ENCODE results near the gene HBP1.

The HBP1 gene

DNA sequence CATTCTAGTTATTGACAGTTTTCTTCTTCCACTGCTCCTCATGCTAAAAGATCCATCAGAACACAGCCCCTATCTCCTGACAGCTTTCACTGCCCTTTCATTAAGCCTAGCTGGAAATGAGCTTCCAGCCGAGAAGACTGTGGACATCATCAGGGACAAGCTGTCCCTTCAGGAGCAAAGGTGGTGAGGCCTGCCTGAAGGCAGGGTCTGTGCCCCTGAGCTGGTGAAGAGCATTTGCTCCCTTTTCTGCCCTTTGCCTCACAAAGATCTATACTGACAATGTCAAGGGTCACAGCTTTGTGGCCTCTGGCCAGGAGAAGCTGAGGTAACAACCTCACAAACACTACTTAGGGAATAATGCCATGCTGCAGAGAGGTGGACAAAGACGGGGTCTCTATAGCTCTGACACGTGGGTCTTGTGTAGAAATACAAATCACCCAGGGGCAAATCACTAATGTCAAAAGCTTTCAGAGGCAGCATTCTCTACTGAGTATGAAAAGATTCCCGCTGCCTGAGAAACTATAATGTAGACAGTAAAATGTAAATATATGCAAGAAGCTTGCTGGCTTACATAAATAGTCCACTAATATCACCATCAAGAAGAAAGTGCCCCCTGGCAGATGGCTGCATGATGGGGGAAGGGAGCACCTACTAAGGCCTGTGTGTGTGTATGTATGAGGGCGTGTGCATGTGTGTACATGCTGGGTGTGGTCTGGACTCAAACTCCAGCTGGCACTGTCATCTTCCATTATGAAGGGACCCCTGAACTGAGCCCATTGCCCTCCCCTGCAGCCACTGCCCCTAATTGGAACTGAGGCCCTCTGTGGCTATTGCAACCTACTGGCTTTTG, 55.8 kb downstream of the HBP1 start:
- TF ChIP-seq, protein P1, sequence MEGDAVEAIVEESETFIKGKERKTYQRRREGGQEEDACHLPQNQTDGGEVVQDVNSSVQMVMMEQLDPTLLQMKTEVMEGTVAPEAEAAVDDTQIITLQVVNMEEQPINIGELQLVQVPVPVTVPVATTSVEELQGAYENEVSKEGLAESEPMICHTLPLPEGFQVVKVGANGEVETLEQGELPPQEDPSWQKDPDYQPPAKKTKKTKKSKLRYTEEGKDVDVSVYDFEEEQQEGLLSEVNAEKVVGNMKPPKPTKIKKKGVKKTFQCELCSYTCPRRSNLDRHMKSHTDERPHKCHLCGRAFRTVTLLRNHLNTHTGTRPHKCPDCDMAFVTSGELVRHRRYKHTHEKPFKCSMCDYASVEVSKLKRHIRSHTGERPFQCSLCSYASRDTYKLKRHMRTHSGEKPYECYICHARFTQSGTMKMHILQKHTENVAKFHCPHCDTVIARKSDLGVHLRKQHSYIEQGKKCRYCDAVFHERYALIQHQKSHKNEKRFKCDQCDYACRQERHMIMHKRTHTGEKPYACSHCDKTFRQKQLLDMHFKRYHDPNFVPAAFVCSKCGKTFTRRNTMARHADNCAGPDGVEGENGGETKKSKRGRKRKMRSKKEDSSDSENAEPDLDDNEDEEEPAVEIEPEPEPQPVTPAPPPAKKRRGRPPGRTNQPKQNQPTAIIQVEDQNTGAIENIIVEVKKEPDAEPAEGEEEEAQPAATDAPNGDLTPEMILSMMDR (IDR thresholded peaks at IDR 0.05) = no peak
- DNase-seq (ENCODE audit: low spot score) = no peak
- H3K4me3 ChIP-seq = no peak overlapping the region
- H3K27ac ChIP-seq = no peak overlapping the region

DNA sequence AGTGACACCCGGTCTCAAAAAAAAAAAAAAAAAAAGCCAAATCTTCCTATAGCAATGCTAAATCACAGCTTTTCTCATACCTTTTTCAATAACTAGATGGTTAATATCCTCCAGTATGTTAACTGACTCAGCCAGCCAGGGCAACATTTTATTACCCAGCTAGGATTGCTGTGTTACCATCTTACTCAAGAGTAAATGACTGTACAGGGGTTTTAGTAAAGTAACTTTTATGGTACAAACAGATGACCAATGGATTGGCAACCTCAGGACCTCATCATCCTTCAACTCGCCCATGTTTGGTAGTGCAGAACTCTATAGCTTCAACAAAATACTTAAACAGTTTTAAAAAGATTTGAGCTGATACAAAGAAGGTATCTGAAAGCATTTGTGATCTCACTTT, 59.5 kb downstream of the HBP1 start:
- DNase-seq (ENCODE audit: low spot score) = no peak

DNA sequence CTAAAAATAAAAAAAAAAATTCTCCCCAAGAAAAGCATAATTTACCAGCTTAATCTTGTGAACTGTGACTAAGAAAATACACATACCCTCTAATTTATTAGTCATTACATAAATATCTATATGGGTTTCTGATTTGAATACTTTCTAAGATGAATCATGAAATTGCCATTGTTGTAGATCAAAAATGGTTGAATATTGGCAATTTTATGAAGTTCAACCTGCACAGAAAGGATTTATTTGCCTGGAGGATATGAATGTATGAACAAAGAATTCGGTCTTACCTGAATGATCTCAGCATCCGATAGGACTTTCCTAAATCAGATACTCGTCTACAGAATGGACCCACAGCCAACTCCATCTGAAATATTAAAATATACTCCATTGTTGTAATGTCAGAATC, 61.5 kb downstream of the HBP1 start:
- H3K4me3 ChIP-seq = no peak overlapping the region
- TF ChIP-seq, protein P1 (IDR thresholded peaks at IDR 0.05) = no peak
- H3K27ac ChIP-seq = no peak overlapping the region
- DNase-seq (ENCODE audit: low spot score) = no peak

More for the DNA sequence above, 59.5 kb downstream of the HBP1 start:
- TF ChIP-seq, protein P1 (IDR thresholded peaks at IDR 0.05) = no peak
- no peak overlapping the region for H3K4me3 ChIP-seq
- H3K27ac ChIP-seq = no peak overlapping the region

DNA sequence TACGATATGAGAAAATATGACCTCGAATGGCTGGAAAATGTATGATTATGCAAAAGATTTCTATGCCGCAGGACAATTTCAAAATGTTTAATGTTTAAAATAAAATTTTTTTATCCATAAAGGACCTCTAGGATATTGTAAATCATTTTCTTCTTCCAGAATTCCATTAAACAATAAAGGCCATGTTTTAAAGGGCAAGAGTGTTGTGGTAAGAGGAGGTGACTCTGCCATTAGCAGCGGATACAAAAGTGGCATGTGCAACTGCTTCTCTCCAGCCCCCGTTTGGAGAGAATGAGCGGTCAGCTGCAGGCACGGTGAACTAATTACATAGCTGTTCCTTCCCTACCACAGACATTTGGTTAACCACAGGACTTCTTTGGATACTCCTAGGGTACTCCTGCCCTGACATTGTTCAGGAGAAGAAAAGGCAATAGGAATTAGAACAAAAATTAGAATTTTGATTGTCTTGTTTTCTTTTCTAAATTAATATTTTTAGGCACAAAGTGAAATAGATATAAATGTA, 63.8 kb downstream of the HBP1 start:
- no peak overlapping the region for H3K4me3 ChIP-seq
- no peak for DNase-seq (ENCODE audit: low spot score)
- TF ChIP-seq, protein P1 (IDR thresholded peaks at IDR 0.05) = no peak
- H3K27ac ChIP-seq = no peak overlapping the region

DNA sequence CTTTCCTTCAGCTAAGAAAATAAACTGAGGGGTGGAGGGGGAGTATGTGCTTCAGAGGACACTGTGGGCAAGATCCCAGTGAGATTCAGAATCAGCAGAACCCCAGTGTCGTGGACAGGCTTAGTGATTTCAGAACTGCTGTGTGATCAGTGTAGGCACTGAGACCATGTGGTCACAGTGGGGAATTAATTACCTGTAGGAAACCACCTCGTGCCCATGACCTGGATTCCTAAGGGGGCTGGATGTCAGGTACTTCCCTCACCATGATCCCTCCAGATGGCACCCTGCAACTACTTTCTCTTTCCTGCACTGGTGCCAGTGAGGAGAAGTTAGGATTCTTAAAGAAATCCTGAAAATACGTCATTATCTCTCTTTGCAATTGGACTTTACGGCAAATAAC, 64.4 kb downstream of the HBP1 start:
- TF ChIP-seq, protein P1 (IDR thresholded peaks at IDR 0.05) = no peak
- no peak overlapping the region for H3K27ac ChIP-seq
- H3K4me3 ChIP-seq = no peak overlapping the region
- DNase-seq (ENCODE audit: low spot score) = no peak

DNA sequence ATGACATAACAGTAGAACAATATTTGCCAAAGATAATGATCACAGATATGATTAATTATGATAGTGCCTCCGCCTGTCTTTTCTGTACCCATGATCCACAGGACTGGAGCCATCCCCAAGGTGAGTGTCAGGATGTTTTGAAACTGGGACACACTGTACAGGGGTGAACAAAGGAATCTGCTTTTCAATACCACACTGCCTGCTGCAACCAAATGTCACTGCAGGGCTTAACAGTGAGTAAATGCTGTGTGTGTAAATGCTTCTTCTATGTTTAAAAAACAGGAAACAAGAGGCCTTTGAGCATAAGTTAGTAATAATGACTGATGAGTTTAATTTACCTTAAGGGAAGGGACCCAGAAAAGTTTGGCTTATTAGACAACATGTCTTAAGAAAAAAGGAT, 65.2 kb downstream of the HBP1 start:
- Histone ChIP-seq H3K4me3 (no peak overlapping the region), H3K27ac (no peak overlapping the region)
- DNase-seq (ENCODE audit: low spot score) = no peak
- TF ChIP-seq, protein P1 (IDR thresholded peaks at IDR 0.05) = no peak

DNA sequence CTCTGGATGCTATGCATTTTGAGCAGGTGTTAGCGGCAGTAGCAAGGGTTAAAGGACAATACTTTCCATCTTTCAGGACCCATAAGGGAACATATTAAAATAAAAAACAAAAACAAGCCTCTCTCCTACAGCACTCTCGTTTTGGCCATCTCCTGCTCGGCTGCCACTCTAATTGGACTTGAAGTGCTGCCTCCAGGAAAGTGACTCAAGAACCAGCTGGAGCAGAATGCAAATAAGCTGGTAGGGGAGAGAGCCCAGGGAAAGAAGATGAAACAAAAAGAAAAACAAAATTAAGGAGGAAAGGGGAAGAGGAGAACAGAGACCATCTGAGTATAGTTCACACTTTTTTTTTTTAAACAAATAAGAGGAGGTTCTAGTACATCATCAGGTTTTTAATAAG, 65.6 kb downstream of the HBP1 start:
- TF ChIP-seq, protein P1 (IDR thresholded peaks at IDR 0.05) = no peak
- Histone ChIP-seq H3K27ac (no peak overlapping the region), H3K4me3 (no peak overlapping the region)
- DNase-seq (ENCODE audit: low spot score) = no peak
